ENCODE data around the gene TMEM106B. TPM values are rescaled to one million over a fixed set of nuclear protein-coding genes. Genes with fewer than 3 reads are reported as not detected.

The TMEM106B gene
- total RNA-seq, 1 experiment from 2014 or later = 69.6 TPM

Other genes with a start within 250 kb of the TMEM106B start
- not detected in 2 replicates for gene VWDE, start 192.6 kb downstream of the TMEM106B start, total RNA-seq (2014; rRNA removed; shearing (Covaris generic))